LNCAP (cell line): ENCODE measurements around the gene CHPT1.

Source experiments
- TF ChIP-seq, protein P1 (sequence below): fragments of 450-650 bp; IDR thresholded peaks from 2 replicates; pipeline ENCODE4 v1.5.1; 2017; ENCODE audit warnings: mild to moderate bottlenecking

CHPT1 gene

DNA sequence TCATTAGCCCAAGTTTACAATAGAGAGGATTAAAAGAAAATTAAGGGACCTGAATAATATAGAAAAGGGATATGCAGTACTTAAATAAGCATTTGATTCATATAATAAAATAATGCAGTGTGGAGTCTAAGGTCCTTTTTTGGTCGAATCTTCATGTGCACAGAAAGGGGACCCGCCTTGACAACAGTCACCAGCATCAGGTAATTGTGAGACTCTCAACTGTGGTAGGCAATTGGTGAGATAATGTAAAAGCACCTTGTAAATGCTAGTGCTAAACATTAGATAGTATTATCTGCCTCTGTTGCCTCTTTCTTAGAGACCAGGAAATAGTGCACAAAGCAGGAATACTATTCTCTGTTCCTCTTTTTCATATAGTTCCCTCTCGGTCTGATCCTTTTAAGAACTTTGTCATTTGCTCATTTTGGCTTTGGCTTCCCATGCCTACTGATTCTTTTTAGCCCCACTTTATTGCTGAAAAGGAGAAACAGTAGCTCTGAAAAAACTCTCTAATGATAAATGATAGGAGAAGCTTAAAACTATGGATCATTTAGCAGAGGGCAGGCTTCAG, 17.5 kb downstream of the CHPT1 start:
- TF ChIP-seq, protein P1, sequence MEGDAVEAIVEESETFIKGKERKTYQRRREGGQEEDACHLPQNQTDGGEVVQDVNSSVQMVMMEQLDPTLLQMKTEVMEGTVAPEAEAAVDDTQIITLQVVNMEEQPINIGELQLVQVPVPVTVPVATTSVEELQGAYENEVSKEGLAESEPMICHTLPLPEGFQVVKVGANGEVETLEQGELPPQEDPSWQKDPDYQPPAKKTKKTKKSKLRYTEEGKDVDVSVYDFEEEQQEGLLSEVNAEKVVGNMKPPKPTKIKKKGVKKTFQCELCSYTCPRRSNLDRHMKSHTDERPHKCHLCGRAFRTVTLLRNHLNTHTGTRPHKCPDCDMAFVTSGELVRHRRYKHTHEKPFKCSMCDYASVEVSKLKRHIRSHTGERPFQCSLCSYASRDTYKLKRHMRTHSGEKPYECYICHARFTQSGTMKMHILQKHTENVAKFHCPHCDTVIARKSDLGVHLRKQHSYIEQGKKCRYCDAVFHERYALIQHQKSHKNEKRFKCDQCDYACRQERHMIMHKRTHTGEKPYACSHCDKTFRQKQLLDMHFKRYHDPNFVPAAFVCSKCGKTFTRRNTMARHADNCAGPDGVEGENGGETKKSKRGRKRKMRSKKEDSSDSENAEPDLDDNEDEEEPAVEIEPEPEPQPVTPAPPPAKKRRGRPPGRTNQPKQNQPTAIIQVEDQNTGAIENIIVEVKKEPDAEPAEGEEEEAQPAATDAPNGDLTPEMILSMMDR = no peak

DNA sequence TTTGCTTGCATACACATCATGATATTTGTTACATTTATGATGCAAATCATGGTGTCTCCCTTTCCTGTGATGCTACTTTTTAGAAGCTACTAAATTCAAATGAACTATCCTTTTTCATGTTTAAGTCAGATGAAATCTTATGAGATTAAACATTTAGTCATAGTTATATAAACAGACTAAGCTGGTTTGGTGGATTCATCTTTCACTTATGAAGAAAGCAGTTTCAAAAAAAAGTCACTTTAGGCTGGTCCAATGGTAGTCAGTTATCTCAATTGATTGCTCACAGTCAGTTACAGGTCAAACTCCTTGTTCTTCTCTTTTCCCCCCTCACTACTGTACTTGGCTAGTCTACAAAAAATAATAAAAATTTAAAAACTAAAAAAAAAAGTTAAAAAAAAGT, 22.1 kb downstream of the CHPT1 start:
- TF ChIP-seq, protein P1 = no peak

DNA sequence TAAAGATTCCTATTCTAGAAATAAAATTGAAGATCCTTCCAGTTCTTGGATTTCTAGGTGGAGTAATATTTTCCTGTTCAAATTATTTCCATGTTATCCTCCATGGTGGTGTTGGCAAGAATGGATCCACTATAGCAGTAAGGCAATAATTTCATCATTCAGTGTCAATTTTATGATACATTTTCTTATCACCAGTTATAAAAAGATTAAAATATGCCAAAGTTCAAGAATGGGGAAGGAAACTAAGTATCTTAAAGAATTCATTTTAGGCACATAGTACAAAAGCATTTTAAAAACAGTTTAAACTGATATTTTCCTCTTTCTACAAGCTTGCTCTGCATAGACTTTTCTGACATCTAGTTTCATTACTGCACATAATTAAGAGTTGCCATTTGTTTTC, 22.7 kb downstream of the CHPT1 start:
- TF ChIP-seq, protein P1 = no peak

DNA sequence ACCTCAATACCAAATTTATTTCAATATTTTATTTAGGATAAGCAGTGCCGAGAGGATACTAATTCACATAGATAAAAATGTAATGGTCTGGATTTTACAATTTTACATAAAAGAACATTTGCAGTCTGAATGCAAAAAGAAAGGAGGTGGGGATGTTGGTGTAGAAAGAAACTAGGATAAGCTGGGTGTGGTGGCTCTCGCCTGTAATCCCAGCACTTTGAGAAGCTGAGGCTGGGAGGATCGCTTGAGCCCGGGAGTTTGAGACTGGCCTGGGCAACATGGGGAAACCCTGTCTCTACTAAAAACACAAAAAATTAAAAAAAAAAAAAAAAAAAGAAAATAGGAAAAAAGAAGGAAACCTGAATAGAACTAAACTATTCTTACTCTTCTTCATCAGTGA, 25.0 kb downstream of the CHPT1 start:
- TF ChIP-seq, protein P1 = no peak

DNA sequence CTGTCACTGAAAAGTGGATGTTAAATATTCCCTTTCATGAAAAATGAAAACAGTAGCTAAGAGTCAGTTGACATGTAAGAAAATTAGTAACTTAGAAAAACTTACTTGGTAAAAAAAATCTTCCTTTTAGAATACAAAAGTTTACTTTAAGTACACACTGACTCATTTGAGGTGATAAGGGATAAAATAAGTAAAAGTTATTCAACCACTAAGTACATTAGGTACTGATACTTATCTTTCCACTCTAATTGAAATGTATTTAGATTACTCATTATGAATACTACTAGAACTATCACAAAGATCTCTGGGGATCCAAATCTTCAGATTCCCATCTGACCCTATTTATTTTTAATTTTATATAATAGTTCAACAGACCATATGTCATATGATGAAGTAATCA, 29.7 kb downstream of the CHPT1 start:
- TF ChIP-seq, protein P1 = no peak

DNA sequence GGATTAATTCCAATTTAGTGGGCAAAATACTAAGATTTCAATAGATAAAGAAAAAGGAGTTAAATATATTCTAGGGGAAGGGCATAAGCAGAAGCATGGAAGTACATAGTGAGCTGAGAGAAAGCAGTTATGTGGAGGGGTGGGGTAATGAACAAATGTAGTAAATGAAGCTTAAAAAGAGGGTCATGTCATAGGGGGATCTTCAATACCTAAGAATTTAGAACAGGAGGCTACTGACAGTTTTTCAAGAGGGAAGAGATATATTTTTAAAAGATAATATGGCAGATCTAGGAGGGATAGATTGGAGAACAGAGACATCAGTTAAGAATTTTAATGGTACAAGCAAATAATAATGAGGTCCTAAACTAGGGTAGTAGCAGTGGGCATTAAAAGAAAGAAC, 32.4 kb downstream of the CHPT1 start:
- TF ChIP-seq, protein P1 = no peak

DNA sequence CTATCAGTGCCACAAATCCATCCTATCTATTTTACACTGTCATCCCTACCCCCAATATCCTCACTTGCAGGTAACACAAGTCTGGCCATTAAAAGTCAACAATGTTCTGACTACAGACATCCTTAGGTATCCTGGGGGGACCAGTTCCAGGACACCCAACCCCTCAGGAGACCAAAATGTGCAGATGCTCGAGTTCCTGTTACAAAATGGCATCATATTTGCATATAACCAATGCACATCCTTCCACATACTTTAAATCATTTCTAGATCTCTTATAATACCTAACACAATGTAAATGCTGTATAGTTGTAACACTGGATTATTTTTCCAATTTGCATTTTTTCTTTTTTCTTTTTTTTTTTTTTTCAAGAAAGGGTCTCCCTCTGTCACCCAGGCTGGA, 34.9 kb downstream of the CHPT1 start:
- TF ChIP-seq, protein P1 = no peak

DNA sequence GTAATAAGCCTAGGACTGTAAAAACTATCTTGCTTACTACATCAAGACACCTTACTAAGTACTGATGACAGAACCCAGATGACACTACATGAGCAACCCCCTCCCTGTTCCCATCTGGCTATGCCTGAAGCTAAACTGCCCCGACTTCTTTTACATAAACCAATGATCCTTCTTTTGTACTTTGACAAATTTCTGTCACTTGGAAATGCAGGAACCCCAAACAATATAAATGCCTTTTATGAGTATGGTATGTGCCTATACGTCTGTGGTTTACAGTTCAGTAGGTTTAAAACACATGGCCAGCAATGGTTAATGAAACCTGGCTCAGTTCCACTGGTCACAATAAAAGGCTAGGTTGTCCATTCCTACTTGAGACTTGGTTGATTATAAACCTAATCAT, 35.7 kb downstream of the CHPT1 start:
- TF ChIP-seq, protein P1 = no peak
